ENCODE data around the gene PPFIA1. TPM values are rescaled to one million over a fixed set of nuclear protein-coding genes. Genes with fewer than 3 reads are reported as not detected.

PPFIA1 gene
- total and polyA plus RNA-seq, 2 experiments from 2014 or later: 36.0 to 39.6 TPM

DNA sequence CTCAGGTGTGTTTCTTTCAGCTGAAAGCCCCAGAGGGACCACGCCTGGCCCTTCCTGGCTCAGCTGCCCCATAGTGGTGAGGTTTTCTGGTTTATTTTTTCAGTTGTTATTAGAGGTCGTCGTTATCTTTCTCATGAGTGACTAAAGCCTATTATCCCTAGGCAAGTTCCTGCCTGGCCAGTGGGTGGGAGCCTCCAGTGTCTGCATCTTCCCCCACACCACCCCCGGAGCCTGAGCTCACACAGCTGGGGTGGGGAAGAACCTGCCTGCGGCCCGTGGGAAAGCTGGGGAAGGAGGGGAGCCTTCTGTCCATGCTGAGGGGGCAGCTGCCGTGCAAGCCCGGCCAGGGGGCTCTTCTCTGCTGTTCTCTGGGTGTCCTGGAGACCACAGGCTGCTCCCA is 24.3 kb upstream of the PPFIA1 start:
- WGBS (ENCODE audit: low lambda C conversion rate, missing lambda C conversion rate): 54% methylated on average over 8 of the region's 8 CpGs
- Histone ChIP-seq H3K27me3 (no peaks in the 10 kb centered on the region), H3K4me1 (ENCODE audit: insufficient read depth) (peaks cover 6% of the 10 kb centered on the region), H3K36me3 (replicated peaks; ENCODE audit: insufficient read depth, low read depth) (no peaks in the 10 kb centered on the region), H3K4me2 (no peak overlapping the region), H3K9me2 (replicated peaks; ENCODE audit: insufficient read depth) (no peaks in the 10 kb centered on the region), H3K27ac (no peak overlapping the region), H3K79me2 (no peaks in the 10 kb centered on the region), H3K9me3 (ENCODE audit: low read depth) (no peaks in the 10 kb centered on the region), H2AFZ (no peak overlapping the region), H4K20me1 (ENCODE audit: insufficient read depth, poor library complexity, severe bottlenecking) (no peaks in the 10 kb centered on the region), H3K4me3 (no peak overlapping the region)
- no peak for DNase-seq (ENCODE audit: low spot score)
- TF ChIP-seq, protein P1, sequence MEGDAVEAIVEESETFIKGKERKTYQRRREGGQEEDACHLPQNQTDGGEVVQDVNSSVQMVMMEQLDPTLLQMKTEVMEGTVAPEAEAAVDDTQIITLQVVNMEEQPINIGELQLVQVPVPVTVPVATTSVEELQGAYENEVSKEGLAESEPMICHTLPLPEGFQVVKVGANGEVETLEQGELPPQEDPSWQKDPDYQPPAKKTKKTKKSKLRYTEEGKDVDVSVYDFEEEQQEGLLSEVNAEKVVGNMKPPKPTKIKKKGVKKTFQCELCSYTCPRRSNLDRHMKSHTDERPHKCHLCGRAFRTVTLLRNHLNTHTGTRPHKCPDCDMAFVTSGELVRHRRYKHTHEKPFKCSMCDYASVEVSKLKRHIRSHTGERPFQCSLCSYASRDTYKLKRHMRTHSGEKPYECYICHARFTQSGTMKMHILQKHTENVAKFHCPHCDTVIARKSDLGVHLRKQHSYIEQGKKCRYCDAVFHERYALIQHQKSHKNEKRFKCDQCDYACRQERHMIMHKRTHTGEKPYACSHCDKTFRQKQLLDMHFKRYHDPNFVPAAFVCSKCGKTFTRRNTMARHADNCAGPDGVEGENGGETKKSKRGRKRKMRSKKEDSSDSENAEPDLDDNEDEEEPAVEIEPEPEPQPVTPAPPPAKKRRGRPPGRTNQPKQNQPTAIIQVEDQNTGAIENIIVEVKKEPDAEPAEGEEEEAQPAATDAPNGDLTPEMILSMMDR (IDR thresholded peaks at IDR 0.05; ENCODE audit: poor library complexity): no peak
- TF ChIP-seq EZH2 (IDR thresholded peaks at IDR 0.05; ENCODE audit: borderline replicate concordance): no peak
- no peak for TF ChIP-seq EZH2phosphoT487 (IDR thresholded peaks at IDR 0.05; ENCODE audit: low read depth, severe bottlenecking, unreplicated experiment)

DNA sequence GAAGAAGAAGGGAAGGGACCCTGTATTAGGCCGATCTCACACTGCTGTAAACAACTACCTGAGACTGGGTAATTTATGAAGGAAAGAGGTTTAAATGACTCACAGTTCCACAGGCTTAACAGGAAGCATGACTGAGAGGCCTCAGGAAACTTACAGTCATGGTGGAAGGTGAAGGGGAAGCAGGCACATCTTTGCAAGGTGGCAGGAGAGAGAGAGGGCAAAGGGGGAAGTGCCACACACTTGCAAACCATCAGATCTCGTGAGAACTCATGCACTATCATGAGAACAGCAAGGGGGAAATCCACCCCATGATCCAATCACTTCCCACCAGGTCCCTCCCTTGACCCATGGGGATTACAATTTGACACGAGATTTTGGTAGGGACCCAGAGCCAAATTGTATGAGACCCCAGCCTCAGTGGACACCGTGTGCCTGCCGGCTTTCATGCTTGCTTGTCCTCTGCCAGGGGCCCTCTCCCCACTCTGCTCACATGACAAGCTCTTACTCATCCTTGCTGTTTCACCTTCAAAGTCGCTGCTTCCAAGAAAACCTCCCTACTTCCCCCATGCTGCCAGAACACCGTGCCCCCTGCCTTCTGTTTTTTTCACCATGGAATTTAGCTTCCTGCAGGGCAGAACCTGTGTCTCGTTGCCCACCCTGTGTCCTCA is 23.3 kb upstream of the PPFIA1 start:
- Histone ChIP-seq H3K27me3 (no peaks in the 10 kb centered on the region), H4K20me1 (ENCODE audit: insufficient read depth, poor library complexity, severe bottlenecking) (no peaks in the 10 kb centered on the region), H3K4me2 (no peak overlapping the region), H3K27ac (no peak overlapping the region), H3K9me3 (ENCODE audit: low read depth) (no peaks in the 10 kb centered on the region), H3K79me2 (no peaks in the 10 kb centered on the region), H3K36me3 (replicated peaks; ENCODE audit: insufficient read depth, low read depth) (no peaks in the 10 kb centered on the region), H3K4me3 (no peak overlapping the region), H2AFZ (no peak overlapping the region), H3K4me1 (ENCODE audit: insufficient read depth) (peaks cover 6% of the 10 kb centered on the region), H3K9me2 (replicated peaks; ENCODE audit: insufficient read depth) (no peaks in the 10 kb centered on the region)
- DNase-seq (ENCODE audit: low spot score): no peak
- TF ChIP-seq, protein P1 (IDR thresholded peaks at IDR 0.05; ENCODE audit: poor library complexity): no peak
- TF ChIP-seq EZH2 (IDR thresholded peaks at IDR 0.05; ENCODE audit: borderline replicate concordance): no peak
- no peak for TF ChIP-seq EZH2phosphoT487 (IDR thresholded peaks at IDR 0.05; ENCODE audit: low read depth, severe bottlenecking, unreplicated experiment)
- 72% methylated on average over 8 of the region's 8 CpGs for WGBS (ENCODE audit: low lambda C conversion rate, missing lambda C conversion rate)

DNA sequence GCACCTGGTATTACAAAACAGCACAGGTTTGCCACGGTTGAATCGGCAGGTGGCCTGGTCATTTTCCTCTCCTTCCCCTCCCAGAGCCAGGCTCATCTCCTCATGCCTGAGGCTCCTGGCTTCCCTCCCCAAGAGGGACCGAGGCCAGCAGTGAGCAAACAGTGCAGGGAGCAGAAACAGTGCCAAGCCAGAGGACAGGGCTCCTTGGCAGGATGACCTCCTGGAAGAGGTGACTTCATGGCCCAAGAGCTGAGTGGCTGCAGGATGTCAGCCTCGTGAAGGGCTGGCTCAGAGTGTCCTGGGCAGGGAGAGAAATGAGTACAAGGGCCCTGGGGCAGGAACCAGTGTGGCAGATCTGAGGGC is 22.8 kb upstream of the PPFIA1 start:
- Histone ChIP-seq H3K4me2 (no peak overlapping the region), H4K20me1 (ENCODE audit: insufficient read depth, poor library complexity, severe bottlenecking) (no peaks in the 10 kb centered on the region), H3K27ac (no peak overlapping the region), H3K27me3 (no peaks in the 10 kb centered on the region), H2AFZ (no peak overlapping the region), H3K36me3 (replicated peaks; ENCODE audit: insufficient read depth, low read depth) (no peaks in the 10 kb centered on the region), H3K79me2 (no peaks in the 10 kb centered on the region), H3K9me3 (ENCODE audit: low read depth) (no peaks in the 10 kb centered on the region), H3K4me1 (ENCODE audit: insufficient read depth) (peaks cover 5% of the 10 kb centered on the region), H3K4me3 (no peak overlapping the region), H3K9me2 (replicated peaks; ENCODE audit: insufficient read depth) (no peaks in the 10 kb centered on the region)
- DNase-seq (ENCODE audit: low spot score): no peak
- no peak for TF ChIP-seq EZH2phosphoT487 (IDR thresholded peaks at IDR 0.05; ENCODE audit: low read depth, severe bottlenecking, unreplicated experiment)
- TF ChIP-seq, protein P1 (IDR thresholded peaks at IDR 0.05; ENCODE audit: poor library complexity): no peak
- no peak for TF ChIP-seq EZH2 (IDR thresholded peaks at IDR 0.05; ENCODE audit: borderline replicate concordance)
- WGBS (ENCODE audit: low lambda C conversion rate, missing lambda C conversion rate): 72% methylated on average over 4 of the region's 4 CpGs

All from hepatocyte (in vitro differentiated cells).